Measurements from ENCODE around the gene DLX2.

- TF ChIP-seq, protein P1, sequence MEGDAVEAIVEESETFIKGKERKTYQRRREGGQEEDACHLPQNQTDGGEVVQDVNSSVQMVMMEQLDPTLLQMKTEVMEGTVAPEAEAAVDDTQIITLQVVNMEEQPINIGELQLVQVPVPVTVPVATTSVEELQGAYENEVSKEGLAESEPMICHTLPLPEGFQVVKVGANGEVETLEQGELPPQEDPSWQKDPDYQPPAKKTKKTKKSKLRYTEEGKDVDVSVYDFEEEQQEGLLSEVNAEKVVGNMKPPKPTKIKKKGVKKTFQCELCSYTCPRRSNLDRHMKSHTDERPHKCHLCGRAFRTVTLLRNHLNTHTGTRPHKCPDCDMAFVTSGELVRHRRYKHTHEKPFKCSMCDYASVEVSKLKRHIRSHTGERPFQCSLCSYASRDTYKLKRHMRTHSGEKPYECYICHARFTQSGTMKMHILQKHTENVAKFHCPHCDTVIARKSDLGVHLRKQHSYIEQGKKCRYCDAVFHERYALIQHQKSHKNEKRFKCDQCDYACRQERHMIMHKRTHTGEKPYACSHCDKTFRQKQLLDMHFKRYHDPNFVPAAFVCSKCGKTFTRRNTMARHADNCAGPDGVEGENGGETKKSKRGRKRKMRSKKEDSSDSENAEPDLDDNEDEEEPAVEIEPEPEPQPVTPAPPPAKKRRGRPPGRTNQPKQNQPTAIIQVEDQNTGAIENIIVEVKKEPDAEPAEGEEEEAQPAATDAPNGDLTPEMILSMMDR (IDR thresholded peaks at IDR 0.05): no peak
- no peak for TF ChIP-seq POLR2A (IDR thresholded peaks at IDR 0.05)
- TF ChIP-seq POLR2AphosphoS5 (IDR thresholded peaks at IDR 0.05): no peak
Measured at GRCh38 chr2:172080641-172081220, 22.0 kb downstream of the DLX2 start.
